Parathyroid adenoma (tissue), 2 donors: ENCODE results near the gene VPS13C.
A peak's percentile ranks its signal among the peaks of the same experiment; 100 is the strongest.

Experiments used
- H2AFZ ChIP-seq: fragments of 300-600 bp; sonication (generic); one replicate; pipeline ENCODE4 v1.7.0; 2017; ENCODE audit warnings: antibody characterized with exemption, mild to moderate bottlenecking
- H3K27ac ChIP-seq: fragments of 300-600 bp; sonication (generic); one replicate; pipeline ENCODE4 v1.7.0; 2017
- H3K27me3 ChIP-seq: fragments of 300-600 bp; sonication (generic); one replicate; pipeline ENCODE4 v1.7.0; 2017; ENCODE audit warnings: low read length; ENCODE audit not compliant: control insufficient read depth, insufficient read depth
- H3K36me3 ChIP-seq: fragments of 300-600 bp; sonication (generic); one replicate; pipeline ENCODE4 v1.7.0; 2017; ENCODE audit warnings: low read length; ENCODE audit not compliant: control insufficient read depth, insufficient read depth
- H3K4me1 ChIP-seq: fragments of 300-600 bp; sonication (generic); one replicate; pipeline ENCODE4 v1.7.0; 2017; ENCODE audit warnings: control low read depth
- H3K4me2 ChIP-seq: fragments of 300-600 bp; sonication (generic); one replicate; pipeline ENCODE4 v1.7.0; 2017; ENCODE audit warnings: low read length
- H3K4me3 ChIP-seq: fragments of 300-600 bp; sonication (generic); one replicate; pipeline ENCODE4 v1.7.0; 2017; ENCODE audit warnings: low read depth, low read length
- H3K79me2 ChIP-seq: fragments of 300-600 bp; sonication (generic); one replicate; pipeline ENCODE4 v1.7.0; 2017; ENCODE audit warnings: control low read depth
- H3K9ac ChIP-seq: fragments of 300-600 bp; sonication (generic); one replicate; pipeline ENCODE4 v1.7.0; 2017; ENCODE audit warnings: mild to moderate bottlenecking
- H3K9me3 ChIP-seq: fragments of 300-600 bp; sonication (generic); one replicate; pipeline ENCODE4 v1.7.0; 2017; ENCODE audit warnings: low read length; ENCODE audit not compliant: control insufficient read depth
- TF ChIP-seq, protein P1 (sequence below): fragments of 300-600 bp; sonication (generic); IDR thresholded peaks from one replicate; pipeline ENCODE4 v1.7.0; 2017; ENCODE audit warnings: antibody characterized with exemption, mild to moderate bottlenecking
- donor health status: primary hyperparathyroidism.

The VPS13C gene

DNA sequence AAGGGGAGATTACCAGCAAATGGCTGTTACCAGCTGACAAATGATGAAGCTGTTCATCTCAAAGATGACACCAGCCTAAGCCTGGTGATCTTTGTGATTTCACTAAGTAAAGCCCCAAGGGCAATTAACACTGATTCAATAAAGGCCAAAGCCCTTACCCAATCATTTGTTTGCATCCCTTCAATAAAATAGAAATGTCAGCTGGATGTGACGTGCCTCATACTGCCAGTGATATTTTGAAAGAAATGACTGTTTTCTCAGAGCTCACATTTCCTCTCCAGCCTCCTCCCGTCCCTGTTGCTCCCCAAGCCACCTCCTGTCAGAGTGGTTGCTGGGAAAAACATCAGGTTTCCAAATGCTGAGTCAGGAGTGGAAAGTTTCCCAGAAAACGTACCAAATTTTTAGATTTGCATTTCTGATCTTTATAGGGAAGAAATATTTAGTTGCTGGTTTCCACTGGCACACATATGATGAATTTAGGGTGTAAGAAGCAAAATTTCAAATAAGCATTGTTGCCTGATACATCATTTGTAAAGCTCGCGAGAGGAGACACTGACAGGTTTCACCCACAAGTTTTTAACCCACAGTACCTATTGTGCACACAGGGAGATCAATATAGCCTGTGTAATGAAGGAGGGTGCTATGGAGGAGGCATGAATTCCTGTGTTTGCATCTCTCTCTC, 27.6 kb upstream of the VPS13C start:
- H3K27ac ChIP-seq: no peak overlapping the region
- TF ChIP-seq, protein P1, sequence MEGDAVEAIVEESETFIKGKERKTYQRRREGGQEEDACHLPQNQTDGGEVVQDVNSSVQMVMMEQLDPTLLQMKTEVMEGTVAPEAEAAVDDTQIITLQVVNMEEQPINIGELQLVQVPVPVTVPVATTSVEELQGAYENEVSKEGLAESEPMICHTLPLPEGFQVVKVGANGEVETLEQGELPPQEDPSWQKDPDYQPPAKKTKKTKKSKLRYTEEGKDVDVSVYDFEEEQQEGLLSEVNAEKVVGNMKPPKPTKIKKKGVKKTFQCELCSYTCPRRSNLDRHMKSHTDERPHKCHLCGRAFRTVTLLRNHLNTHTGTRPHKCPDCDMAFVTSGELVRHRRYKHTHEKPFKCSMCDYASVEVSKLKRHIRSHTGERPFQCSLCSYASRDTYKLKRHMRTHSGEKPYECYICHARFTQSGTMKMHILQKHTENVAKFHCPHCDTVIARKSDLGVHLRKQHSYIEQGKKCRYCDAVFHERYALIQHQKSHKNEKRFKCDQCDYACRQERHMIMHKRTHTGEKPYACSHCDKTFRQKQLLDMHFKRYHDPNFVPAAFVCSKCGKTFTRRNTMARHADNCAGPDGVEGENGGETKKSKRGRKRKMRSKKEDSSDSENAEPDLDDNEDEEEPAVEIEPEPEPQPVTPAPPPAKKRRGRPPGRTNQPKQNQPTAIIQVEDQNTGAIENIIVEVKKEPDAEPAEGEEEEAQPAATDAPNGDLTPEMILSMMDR: no peak

DNA sequence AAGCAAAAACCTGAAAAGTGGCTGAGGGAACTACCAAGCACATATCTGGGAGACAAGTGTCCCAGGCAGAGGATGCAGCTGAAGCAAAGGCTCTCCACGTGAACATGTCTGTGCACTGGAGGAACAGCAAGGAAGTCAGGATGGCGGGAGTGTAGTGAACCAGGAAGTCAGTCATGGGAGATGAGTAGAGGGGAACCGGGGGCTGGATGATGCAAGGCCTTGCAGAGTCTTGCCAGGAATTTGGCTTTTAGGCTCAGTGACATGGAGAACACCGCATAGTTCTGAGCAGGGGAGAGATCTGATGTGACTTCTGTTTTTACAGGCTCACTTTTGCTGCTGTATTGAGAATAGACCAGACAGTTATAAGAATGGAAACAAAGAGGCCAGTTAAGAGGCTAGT, 25.5 kb upstream of the VPS13C start:
- Histone ChIP-seq H3K36me3 (no peaks in the 10 kb centered on the region), H2AFZ (no peak overlapping the region), H3K27ac (no peak overlapping the region), H3K79me2 (no peaks in the 10 kb centered on the region), H3K9ac (no peak overlapping the region), H3K27me3 (no peaks in the 10 kb centered on the region), H3K4me1 (no peaks in the 10 kb centered on the region), H3K4me2 (no peak overlapping the region), H3K4me3 (no peak overlapping the region), H3K9me3 (no peaks in the 10 kb centered on the region)
- TF ChIP-seq, protein P1: no peak

More for the DNA sequence above, 27.6 kb upstream of the VPS13C start:
- H3K4me2 ChIP-seq: peak overlapping the region; percentile 3
- H2AFZ ChIP-seq: peak overlapping the region; percentile 60
- H3K36me3 ChIP-seq: no peaks in the 10 kb centered on the region
- H3K9me3 ChIP-seq: no peaks in the 10 kb centered on the region
- no peaks in the 10 kb centered on the region for H3K4me1 ChIP-seq
- H3K79me2 ChIP-seq: no peaks in the 10 kb centered on the region
- H3K9ac ChIP-seq: no peak overlapping the region
- no peaks in the 10 kb centered on the region for H3K27me3 ChIP-seq
- no peak overlapping the region for H3K4me3 ChIP-seq

DNA sequence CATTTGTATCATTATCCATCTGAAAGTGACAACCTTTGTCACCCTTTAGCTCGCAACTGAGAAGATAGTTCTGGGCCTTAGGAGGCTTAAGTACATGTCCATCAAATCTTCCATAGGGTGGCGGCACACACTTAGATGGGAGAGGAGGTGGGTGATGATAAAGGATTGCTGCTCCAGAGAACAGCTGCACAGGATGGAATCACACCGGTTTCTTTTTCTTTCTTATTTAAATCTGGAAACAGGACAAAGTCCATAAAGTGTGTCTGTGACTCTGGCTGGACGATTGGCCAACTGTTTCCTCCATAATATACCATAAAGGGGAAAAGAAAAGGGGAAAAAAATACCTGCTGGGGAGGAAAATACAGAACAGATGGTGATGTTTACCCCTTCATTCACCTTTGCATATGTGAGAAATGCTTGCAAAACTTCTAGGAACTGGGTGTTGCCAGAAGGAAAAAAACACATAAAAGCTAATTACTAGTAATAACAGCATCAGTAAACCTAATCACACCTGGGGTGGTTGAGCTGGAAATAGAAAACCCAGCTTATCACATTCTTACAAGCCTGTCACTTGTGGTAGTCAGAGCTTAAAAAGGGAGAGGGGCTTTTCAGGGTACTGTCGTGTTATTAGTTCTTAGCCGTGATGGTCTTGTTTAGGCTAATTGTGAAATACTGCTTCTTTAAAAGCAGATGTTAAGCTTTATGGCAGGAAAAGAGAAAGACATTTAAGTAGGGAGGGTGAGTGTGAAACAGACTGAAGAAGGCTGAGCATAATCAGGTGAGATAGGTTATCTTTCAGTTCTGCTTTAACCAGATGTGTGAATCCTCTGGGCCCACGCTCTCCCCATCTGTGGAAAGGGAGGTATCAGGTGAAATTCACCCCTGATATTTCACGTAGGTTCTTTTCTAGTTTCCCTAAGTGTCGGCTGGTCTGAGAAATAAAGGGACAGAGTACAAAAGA, 23.2 kb upstream of the VPS13C start:
- H3K4me2 ChIP-seq: no peak overlapping the region
- no peaks in the 10 kb centered on the region for H3K27me3 ChIP-seq
- no peak overlapping the region for H3K27ac ChIP-seq
- TF ChIP-seq, protein P1: no peak
- no peak overlapping the region for H2AFZ ChIP-seq
- no peaks in the 10 kb centered on the region for H3K9me3 ChIP-seq
- no peaks in the 10 kb centered on the region for H3K36me3 ChIP-seq
- H3K79me2 ChIP-seq: no peaks in the 10 kb centered on the region
- no peaks in the 10 kb centered on the region for H3K4me1 ChIP-seq
- no peak overlapping the region for H3K9ac ChIP-seq
- no peak overlapping the region for H3K4me3 ChIP-seq

DNA sequence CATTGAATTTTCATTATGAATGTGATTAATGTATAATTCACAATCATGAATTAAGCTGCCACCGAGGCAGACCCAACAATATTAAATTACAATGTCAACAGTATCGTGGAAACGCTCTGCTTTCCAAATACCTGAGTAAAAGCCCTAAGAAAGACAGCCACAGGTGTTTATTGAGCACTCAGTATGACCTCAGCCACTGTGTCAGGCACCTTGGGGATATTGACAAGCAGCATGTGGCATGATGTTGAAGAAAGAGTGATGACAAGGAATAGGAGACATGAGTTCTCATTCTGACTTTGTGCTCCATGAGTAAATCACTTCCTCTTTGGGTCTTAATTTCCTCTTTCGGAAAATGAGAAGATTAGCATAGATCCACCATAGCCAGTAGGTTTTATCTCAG, 19.3 kb upstream of the VPS13C start:
- Histone ChIP-seq H3K27ac (no peak overlapping the region), H3K27me3 (no peaks in the 10 kb centered on the region), H3K4me2 (no peak overlapping the region), H3K36me3 (no peaks in the 10 kb centered on the region), H3K9ac (no peak overlapping the region), H3K4me1 (no peaks in the 10 kb centered on the region), H3K9me3 (no peaks in the 10 kb centered on the region), H3K79me2 (no peaks in the 10 kb centered on the region), H3K4me3 (no peak overlapping the region), H2AFZ (no peak overlapping the region)
- TF ChIP-seq, protein P1: no peak
